NCI-H460 (cell line): ENCODE data around the gene OR9G4. TPM values are rescaled to one million over a fixed set of nuclear protein-coding genes. Genes with fewer than 3 reads are reported as not detected.

Experiments
- small RNA-seq, 2 experiments: library from RNA; depleted of rRNA; stranded (forward); fragments of <200 nt; gene quantifications; one replicate each; pipeline ENCODE3, GENCODE V24; 2014
- total RNA-seq: library from RNA; depleted of rRNA; stranded (reverse); fragments of >200 nt; shearing (Covaris generic); gene quantifications from 2 replicates; pipeline ENCODE4 v1.2.3, GENCODE V29; 2014; rRNA removed

Gene OR9G4
- total RNA-seq, 1 experiment from 2014 or later, result not detected

Small RNAs within 50 kb of the gene (small RNA-seq; reads per million reads assigned to genes)
- gene AP001803.1 (0 to 0.06 reads per million in 2 experiments), gene MIR6128 (0 reads per million in 2 experiments)

Other genes with a start within 250 kb of the OR9G4 start
- gene OR5M11, start 205.4 kb downstream of the OR9G4 start, total RNA-seq, result not detected in 2 replicates
- gene OR5M10, start 171.0 kb downstream of the OR9G4 start, total RNA-seq, result not detected in 2 replicates
- not detected in 2 replicates for gene OR5M1, start 133.8 kb downstream of the OR9G4 start, total RNA-seq
- gene OR5AP2, start 106.3 kb downstream of the OR9G4 start, total RNA-seq, result not detected in 2 replicates
- not detected in 2 replicates for gene OR5AR1, start 85.0 kb downstream of the OR9G4 start, total RNA-seq
- not detected in 2 replicates for gene OR9G1, start 49.6 kb downstream of the OR9G4 start, total RNA-seq
- not detected in 2 replicates for gene OR5AK2, start 240.2 kb upstream of the OR9G4 start, total RNA-seq